SK-N-MC (cell line): ENCODE data around the gene RALGAPA2.
A peak's percentile ranks its signal among the peaks of the same experiment; 100 is the strongest.

Source experiments
- DNase-seq: peaks from one replicate; pipeline ENCODE4 v3.0.0-alpha.2; 2011; ENCODE audit warnings: low read depth, low spot score
- H3K27ac ChIP-seq: fragments of 200-600 bp; sonication (generic); 2 replicates; pipeline ENCODE4 v1.5.1; 2016; ENCODE audit warnings: mixed run types
- H3K36me3 ChIP-seq: fragments of 200-600 bp; sonication (generic); 2 replicates; pipeline ENCODE4 v1.6.1; 2017; ENCODE audit warnings: antibody characterized with exemption, low read length, mixed read lengths; ENCODE audit not compliant: insufficient read depth
- H3K4me3 ChIP-seq: fragments of 200-600 bp; sonication (generic); 2 replicates; pipeline ENCODE4 v1.5.1; 2016
- H3K9ac ChIP-seq: fragments of 200-600 bp; sonication (generic); 2 replicates; pipeline ENCODE4 v1.8.0; 2017; ENCODE audit warnings: mixed run types, mixed read lengths; ENCODE audit not compliant: insufficient read length
- H3K9me3 ChIP-seq: fragments of 200-600 bp; sonication (generic); 2 replicates; pipeline ENCODE4 v1.6.1; 2017; ENCODE audit warnings: low read depth, mild to moderate bottlenecking, antibody characterized with exemption, low read length, moderate library complexity, mixed read lengths
- EZH2 ChIP-seq: fragments of 200-600 bp; sonication (generic); IDR thresholded peaks from one replicate; pipeline ENCODE4 v1.6.1; 2017; ENCODE audit warnings: antibody characterized with exemption
- FOXP2 ChIP-seq: optimal IDR thresholded peaks from 2 replicates; pipeline ENCODE3; 2011; ENCODE audit warnings: mild to moderate bottlenecking, moderate library complexity; ENCODE audit not compliant: insufficient read depth; ENCODE audit errors: extremely low read length, control extremely low read depth
- POLR2AphosphoS5 ChIP-seq: IDR thresholded peaks from 2 replicates; pipeline ENCODE4 v1.6.1; 2012; ENCODE audit warnings: mild to moderate bottlenecking, low read depth, low read length, borderline replicate concordance

Gene RALGAPA2

GRCh38 chr20:20498076-20498861 lies 214.2 kb downstream of the RALGAPA2 start:
- DNase-seq, result no peak
- Histone ChIP-seq H3K27ac (0 out of 2 replicates have a peak overlapping the region, but pooled peaks have one; percentile 17), H3K4me3 (no peak overlapping the region), H3K36me3 (no peaks in the 10 kb centered on the region; the same call in 1 of the 2 replicates), H3K9me3 (no peaks in the 10 kb centered on the region), H3K9ac (no peak overlapping the region)
- TF ChIP-seq EZH2 (no peak), POLR2AphosphoS5 (no peak), FOXP2 (no peak)

DNA sequence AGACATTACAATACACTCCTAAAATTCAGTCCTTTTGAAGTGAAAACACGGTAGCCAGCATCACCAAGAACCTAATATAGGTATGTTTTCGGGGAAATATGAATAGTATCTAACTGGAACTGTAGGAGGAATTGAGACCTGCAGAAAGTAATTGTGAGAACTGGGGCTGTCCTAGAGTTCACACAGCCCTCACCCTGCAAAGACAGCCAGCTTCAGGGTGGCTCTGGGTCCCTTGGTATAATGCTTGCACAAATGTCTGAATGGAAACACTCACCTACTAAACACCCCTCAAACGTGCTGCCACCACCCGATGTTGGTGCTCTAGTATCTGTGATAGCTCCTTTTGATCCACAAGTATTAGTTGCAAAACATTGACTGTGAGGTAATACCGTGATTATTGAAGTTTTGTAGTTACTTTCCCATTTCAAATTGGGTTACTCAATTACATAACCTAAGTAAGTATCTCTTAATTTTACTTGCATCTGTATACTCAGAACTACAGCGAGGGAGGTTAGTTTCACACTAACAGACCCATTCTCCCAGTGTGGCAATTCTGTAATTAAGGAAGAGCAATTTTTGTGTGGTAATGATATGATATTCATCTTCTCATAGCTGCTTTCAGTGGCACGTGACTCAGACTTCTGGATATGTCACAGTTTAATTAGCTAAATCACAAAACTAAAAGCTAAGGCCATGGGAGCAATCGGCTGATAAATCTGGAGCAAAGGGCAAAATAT lies 215.0 kb downstream of the RALGAPA2 start:
- no peaks in the 10 kb centered on the region; the same call in 1 of the 2 replicates for H3K36me3 ChIP-seq
- H3K4me3 ChIP-seq, result no peak overlapping the region
- TF ChIP-seq POLR2AphosphoS5 (no peak), EZH2 (no peak), FOXP2 (no peak)
- no peak overlapping the region for H3K9ac ChIP-seq
- H3K27ac ChIP-seq, result no peak overlapping the region
- no peaks in the 10 kb centered on the region for H3K9me3 ChIP-seq
- DNase-seq, result no peak

- TF ChIP-seq EZH2, result no peak
- TF ChIP-seq FOXP2, result no peak
- TF ChIP-seq POLR2AphosphoS5, result no peak
- Histone ChIP-seq H3K4me3 (no peak overlapping the region), H3K9ac (no peak overlapping the region), H3K27ac (no peak overlapping the region), H3K9me3 (no peaks in the 10 kb centered on the region), H3K36me3 (no peaks in the 10 kb centered on the region)
- DNase-seq, result no peak
Observed at GRCh38 chr20:20495729-20496503, 216.5 kb downstream of the RALGAPA2 start.

- no peak overlapping the region for H3K27ac ChIP-seq
- no peak overlapping the region for H3K4me3 ChIP-seq
- no peaks in the 10 kb centered on the region for H3K36me3 ChIP-seq
- H3K9me3 ChIP-seq, result no peaks in the 10 kb centered on the region
- TF ChIP-seq FOXP2, result no peak
- TF ChIP-seq EZH2, result no peak
- TF ChIP-seq POLR2AphosphoS5, result no peak
- no peak for DNase-seq
- H3K9ac ChIP-seq, result no peak overlapping the region
Observed at GRCh38 chr20:20493701-20494100, 218.7 kb downstream of the RALGAPA2 start.

- no peak overlapping the region for H3K9ac ChIP-seq
- no peaks in the 10 kb centered on the region for H3K36me3 ChIP-seq
- H3K27ac ChIP-seq, result no peak overlapping the region
- no peak overlapping the region for H3K4me3 ChIP-seq
- no peaks in the 10 kb centered on the region for H3K9me3 ChIP-seq
- no peak for DNase-seq
- TF ChIP-seq EZH2 (no peak), POLR2AphosphoS5 (no peak), FOXP2 (no peak)
Observed at GRCh38 chr20:20492521-20493332, 219.7 kb downstream of the RALGAPA2 start.

GRCh38 chr20:20491784-20492264 lies 220.6 kb downstream of the RALGAPA2 start:
- TF ChIP-seq FOXP2 (no peak), EZH2 (no peak), POLR2AphosphoS5 (no peak)
- Histone ChIP-seq H3K9me3 (no peaks in the 10 kb centered on the region), H3K27ac (no peak overlapping the region), H3K36me3 (no peaks in the 10 kb centered on the region), H3K9ac (no peak overlapping the region), H3K4me3 (no peak overlapping the region)
- DNase-seq, result no peak

DNA sequence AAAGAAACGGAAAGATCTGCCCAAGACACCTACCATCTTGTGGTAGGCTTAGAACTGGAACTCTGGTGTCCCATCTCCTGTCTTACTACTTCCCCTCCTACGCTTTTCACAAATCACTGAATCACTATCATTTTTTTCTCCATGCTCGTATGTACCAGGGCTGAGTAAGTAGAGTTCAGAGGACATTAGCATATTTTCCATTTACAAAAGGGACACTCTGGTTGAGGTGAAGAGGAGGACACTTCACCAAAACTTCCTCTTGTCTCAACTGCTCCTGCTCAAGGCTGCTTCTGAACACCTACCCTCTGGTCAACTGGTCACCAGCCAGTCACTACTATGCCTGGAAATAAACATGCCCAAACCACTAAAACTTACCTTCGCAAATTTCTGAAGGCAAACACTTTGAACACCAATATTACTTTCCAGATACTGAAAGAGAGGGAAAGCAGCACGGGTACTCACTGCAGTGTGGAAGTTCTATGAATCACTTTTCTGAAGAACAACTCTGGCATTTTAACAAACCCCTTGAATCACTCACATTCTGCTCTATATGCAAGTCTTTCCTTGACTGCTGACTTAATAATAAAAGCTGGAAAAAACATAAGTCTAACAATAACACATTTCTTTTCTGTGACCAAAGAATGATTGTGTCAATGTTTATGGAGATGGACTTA lies 221.2 kb downstream of the RALGAPA2 start:
- Histone ChIP-seq H3K4me3 (no peak overlapping the region), H3K36me3 (no peaks in the 10 kb centered on the region), H3K9me3 (no peaks in the 10 kb centered on the region), H3K27ac (no peak overlapping the region), H3K9ac (no peak overlapping the region)
- TF ChIP-seq EZH2 (no peak), POLR2AphosphoS5 (no peak), FOXP2 (no peak)
- DNase-seq, result no peak
